Measurements from ENCODE around the gene ECT2L. TPM values are rescaled to one million over a fixed set of nuclear protein-coding genes. Genes with fewer than 3 reads are reported as not detected.

The ECT2L gene
- total and polyA plus RNA-seq, 2 experiments from 2014 or later: 0.03 to 0.15 TPM

- TF ChIP-seq, protein P1, sequence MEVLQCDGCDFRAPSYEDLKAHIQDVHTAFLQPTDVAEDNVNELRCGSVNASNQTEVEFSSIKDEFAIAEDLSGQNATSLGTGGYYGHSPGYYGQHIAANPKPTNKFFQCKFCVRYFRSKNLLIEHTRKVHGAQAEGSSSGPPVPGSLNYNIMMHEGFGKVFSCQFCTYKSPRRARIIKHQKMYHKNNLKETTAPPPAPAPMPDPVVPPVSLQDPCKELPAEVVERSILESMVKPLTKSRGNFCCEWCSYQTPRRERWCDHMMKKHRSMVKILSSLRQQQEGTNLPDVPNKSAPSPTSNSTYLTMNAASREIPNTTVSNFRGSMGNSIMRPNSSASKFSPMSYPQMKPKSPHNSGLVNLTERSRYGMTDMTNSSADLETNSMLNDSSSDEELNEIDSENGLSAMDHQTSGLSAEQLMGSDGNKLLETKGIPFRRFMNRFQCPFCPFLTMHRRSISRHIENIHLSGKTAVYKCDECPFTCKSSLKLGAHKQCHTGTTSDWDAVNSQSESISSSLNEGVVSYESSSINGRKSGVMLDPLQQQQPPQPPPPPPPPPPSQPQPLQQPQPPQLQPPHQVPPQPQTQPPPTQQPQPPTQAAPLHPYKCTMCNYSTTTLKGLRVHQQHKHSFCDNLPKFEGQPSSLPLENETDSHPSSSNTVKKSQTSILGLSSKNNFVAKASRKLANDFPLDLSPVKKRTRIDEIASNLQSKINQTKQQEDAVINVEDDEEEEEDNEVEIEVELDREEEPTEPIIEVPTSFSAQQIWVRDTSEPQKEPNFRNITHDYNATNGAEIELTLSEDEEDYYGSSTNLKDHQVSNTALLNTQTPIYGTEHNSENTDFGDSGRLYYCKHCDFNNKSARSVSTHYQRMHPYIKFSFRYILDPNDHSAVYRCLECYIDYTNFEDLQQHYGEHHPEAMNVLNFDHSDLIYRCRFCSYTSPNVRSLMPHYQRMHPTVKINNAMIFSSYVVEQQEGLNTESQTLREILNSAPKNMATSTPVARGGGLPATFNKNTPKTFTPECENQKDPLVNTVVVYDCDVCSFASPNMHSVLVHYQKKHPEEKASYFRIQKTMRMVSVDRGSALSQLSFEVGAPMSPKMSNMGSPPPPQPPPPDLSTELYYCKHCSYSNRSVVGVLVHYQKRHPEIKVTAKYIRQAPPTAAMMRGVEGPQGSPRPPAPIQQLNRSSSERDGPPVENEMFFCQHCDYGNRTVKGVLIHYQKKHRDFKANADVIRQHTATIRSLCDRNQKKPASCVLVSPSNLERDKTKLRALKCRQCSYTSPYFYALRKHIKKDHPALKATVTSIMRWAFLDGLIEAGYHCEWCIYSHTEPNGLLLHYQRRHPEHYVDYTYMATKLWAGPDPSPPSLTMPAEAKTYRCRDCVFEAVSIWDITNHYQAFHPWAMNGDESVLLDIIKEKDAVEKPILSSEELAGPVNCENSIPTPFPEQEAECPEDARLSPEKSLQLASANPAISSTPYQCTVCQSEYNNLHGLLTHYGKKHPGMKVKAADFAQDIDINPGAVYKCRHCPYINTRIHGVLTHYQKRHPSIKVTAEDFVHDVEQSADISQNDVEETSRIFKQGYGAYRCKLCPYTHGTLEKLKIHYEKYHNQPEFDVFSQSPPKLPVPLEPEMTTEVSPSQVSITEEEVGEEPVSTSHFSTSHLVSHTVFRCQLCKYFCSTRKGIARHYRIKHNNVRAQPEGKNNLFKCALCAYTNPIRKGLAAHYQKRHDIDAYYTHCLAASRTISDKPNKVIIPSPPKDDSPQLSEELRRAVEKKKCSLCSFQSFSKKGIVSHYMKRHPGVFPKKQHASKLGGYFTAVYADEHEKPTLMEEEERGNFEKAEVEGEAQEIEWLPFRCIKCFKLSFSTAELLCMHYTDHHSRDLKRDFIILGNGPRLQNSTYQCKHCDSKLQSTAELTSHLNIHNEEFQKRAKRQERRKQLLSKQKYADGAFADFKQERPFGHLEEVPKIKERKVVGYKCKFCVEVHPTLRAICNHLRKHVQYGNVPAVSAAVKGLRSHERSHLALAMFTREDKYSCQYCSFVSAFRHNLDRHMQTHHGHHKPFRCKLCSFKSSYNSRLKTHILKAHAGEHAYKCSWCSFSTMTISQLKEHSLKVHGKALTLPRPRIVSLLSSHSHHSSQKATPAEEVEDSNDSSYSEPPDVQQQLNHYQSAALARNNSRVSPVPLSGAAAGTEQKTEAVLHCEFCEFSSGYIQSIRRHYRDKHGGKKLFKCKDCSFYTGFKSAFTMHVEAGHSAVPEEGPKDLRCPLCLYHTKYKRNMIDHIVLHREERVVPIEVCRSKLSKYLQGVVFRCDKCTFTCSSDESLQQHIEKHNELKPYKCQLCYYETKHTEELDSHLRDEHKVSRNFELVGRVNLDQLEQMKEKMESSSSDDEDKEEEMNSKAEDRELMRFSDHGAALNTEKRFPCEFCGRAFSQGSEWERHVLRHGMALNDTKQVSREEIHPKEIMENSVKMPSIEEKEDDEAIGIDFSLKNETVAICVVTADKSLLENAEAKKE (CRISPR knock-in tag; IDR thresholded peaks at IDR 0.05): no peak
- TF ChIP-seq NANOG (IDR thresholded peaks at IDR 0.05; ENCODE audit: borderline replicate concordance) (no peak), REST (IDR thresholded peaks at IDR 0.05; ENCODE audit: unreplicated experiment) (no peak), ZNF114 (CRISPR knock-in tag; IDR thresholded peaks at IDR 0.05) (no peak), ETS1 (IDR thresholded peaks at IDR 0.05) (no peak)
These were observed 23.2 kb upstream of the ECT2L start (continued) for GRCh38 chr6:138772596-138773176.
